B cell (primary cell): ENCODE measurements around the gene NME3. TPM values are rescaled to one million over a fixed set of nuclear protein-coding genes. Genes with fewer than 3 reads are reported as not detected.

Source experiments
- ATAC-seq: fragments of 200-7000 bp; cut with Tn5 transposase; one replicate; pipeline ENCODE4 v1.10.0; 2021; ENCODE audit warnings: low read depth, mild to moderate bottlenecking, moderate number of reproducible peaks, moderate library complexity
- CTCF ChIA-PET: fragments of 350-600 bp; sonication (Branson Sonifier 250); formaldehyde crosslinking; loops from one replicate; lab custom pipeline; 2021; ENCODE audit warnings: antibody characterized with exemption, inconsistent platforms; lab: Charles Lee
- POLR2A ChIA-PET: fragments of 350-600 bp; sonication (Branson Sonifier 250); formaldehyde crosslinking; loops from one replicate; lab custom pipeline; 2021; ENCODE audit warnings: antibody characterized with exemption; lab: Charles Lee
- DNase-seq: peaks from one replicate; pipeline ENCODE4 v3.0.0; 2013
- H2AFZ ChIP-seq: 2 replicates; pipeline ENCODE4 v1.6.1; 2012; ENCODE audit warnings: mild to moderate bottlenecking, low read depth, low read length; ENCODE audit not compliant: insufficient read depth, poor library complexity, severe bottlenecking
- H3K27ac ChIP-seq, 2 donors: 1 replicate in 1 of 2; 2 replicates in 1 of 2; pipeline ENCODE4 v1.5.1; 2012 to 2013; ENCODE audit warnings: low read length in 2 of 2, mild to moderate bottlenecking in 2 of 2, moderate library complexity in 1 of 2
- H3K27me3 ChIP-seq, 4 experiments: fragments of 200-600 bp in 1 of 4; sonication (generic) in 1 of 4; replicated peaks in 1 of 4; 1 replicate in 2 of 4; 2 replicates in 2 of 4; pipeline versions ENCODE4 v1.6.1 to v1.7.0; 2013 to 2016; ENCODE audit warnings: low read length in 3 of 4, mild to moderate bottlenecking in 2 of 4, mixed read lengths in 1 of 4, moderate library complexity in 1 of 4; ENCODE audit not compliant: insufficient read depth in 4 of 4, control insufficient read depth in 3 of 4; ENCODE audit errors: control extremely low read depth in 1 of 4
- H3K36me3 ChIP-seq, 2 experiments: replicated peaks in 1 of 2; 1 replicate in 1 of 2; 2 replicates in 1 of 2; pipeline versions ENCODE4 v1.6.1 to v1.7.1; 2013; ENCODE audit warnings: low read length in 1 of 2; ENCODE audit not compliant: insufficient read depth in 2 of 2, control insufficient read depth in 1 of 2; ENCODE audit errors: control extremely low read depth in 1 of 2, extremely low read depth in 1 of 2
- H3K4me1 ChIP-seq, 2 donors: fragments of 200-600 bp in 1 of 2; sonication (generic) in 1 of 2; 1 replicate in 1 of 2; 2 replicates in 1 of 2; pipeline versions ENCODE4 v1.5.1 to v1.6.1; 2013 to 2017; ENCODE audit warnings: low read length in 2 of 2; ENCODE audit not compliant: control insufficient read depth in 2 of 2, insufficient read depth in 2 of 2
- H3K4me2 ChIP-seq: replicated peaks from 2 replicates; pipeline ENCODE3; 2012; ENCODE audit warnings: mild to moderate bottlenecking, low read depth, low read length; ENCODE audit not compliant: poor library complexity, severe bottlenecking
- H3K4me3 ChIP-seq, 5 experiments: fragments of 200-600 bp in 1 of 5; sonication (generic) in 1 of 5; 1 replicate in 3 of 5; 2 replicates in 2 of 5; pipeline versions ENCODE4 v1.5.1 to v1.7.0; 2011 to 2016; ENCODE audit warnings: low read length in 4 of 5, mild to moderate bottlenecking in 4 of 5, low read depth in 2 of 5, control low read depth in 1 of 5, moderate library complexity in 1 of 5; ENCODE audit not compliant: insufficient read depth in 1 of 5; ENCODE audit errors: control extremely low read depth in 1 of 5, extremely low read depth in 1 of 5
- H3K79me2 ChIP-seq: fragments of 200-600 bp; sonication (generic); one replicate; pipeline ENCODE4 v1.6.0; 2016; ENCODE audit warnings: low read length; ENCODE audit not compliant: control insufficient read depth, insufficient read depth
- H3K9ac ChIP-seq: fragments of 200-600 bp; sonication (generic); 2 replicates; pipeline ENCODE4 v1.6.1; 2017; ENCODE audit warnings: mild to moderate bottlenecking, low read length, moderate library complexity
- H3K9me3 ChIP-seq, 3 donors: one replicate each; pipeline versions ENCODE4 v1.6.1 to v1.7.1; 2013; ENCODE audit warnings: low read length in 2 of 3; ENCODE audit not compliant: control insufficient read depth in 2 of 3, insufficient read depth in 1 of 3; ENCODE audit errors: control extremely low read depth in 1 of 3
- H4K20me1 ChIP-seq: 2 replicates; pipeline ENCODE4 v1.6.0; 2012; ENCODE audit warnings: mild to moderate bottlenecking, low read length; ENCODE audit not compliant: insufficient read depth, control insufficient read depth, poor library complexity, severe bottlenecking
- H3K27ac Mint-ChIP-seq: one replicate; pipeline ENCODE4 v1.8.0; 2021; ENCODE audit warnings: mixed read lengths
- H3K27me3 Mint-ChIP-seq: one replicate; pipeline ENCODE4 v1.8.0; 2021; ENCODE audit warnings: mixed read lengths
- H3K4me1 Mint-ChIP-seq: one replicate; pipeline ENCODE4 v1.8.0; 2021; ENCODE audit warnings: mixed read lengths
- H3K4me3 Mint-ChIP-seq: one replicate; pipeline ENCODE4 v1.8.0; 2021; ENCODE audit warnings: mixed read lengths
- H3K9me3 Mint-ChIP-seq: one replicate; pipeline ENCODE4 v1.8.0; 2022; ENCODE audit warnings: mixed read lengths; ENCODE audit not compliant: insufficient read depth
- EZH2 ChIP-seq: IDR thresholded peaks from 2 replicates; pipeline ENCODE4 v1.6.1; 2012; ENCODE audit warnings: borderline replicate concordance, low read depth, mild to moderate bottlenecking, moderate library complexity, low read length; ENCODE audit not compliant: insufficient read depth, poor library complexity, severe bottlenecking
- WGBS: methylation state at CpG from one replicate; pipeline ENCODE4 v1.1.5; 2013; ENCODE audit warnings: missing lambda C conversion rate; ENCODE audit not compliant: insufficient coverage; 5-methylcytosine and 5-hydroxymethylcytosine counted together
- intact Hi-C: fragments of 100-400 bp; cut with micrococcal nuclease; formaldehyde crosslinking; loops from one replicate; pipeline ENCODE4 v1.10.0; 2022
- polyA plus RNA-seq: library from polyadenylated mRNA; depleted of rRNA; stranded (reverse); fragments of >200 nt; gene quantifications from 2 replicates; pipeline ENCODE4 v1.2.3, GENCODE V29; 2012
- total RNA-seq, 2 donors: library from RNA; stranded (reverse); fragments of 120-200 nt in 1 of 2; gene quantifications; 1 replicate in 1 of 2; 2 replicates in 1 of 2; pipeline versions ENCODE4 v1.2.3 to v1.2.4, GENCODE V29; 2013 to 2022
- TF ChIP-seq, protein P1 (sequence below): fragments of 200-600 bp; IDR thresholded peaks from one replicate; pipeline ENCODE4 v1.8.0; 2022; ENCODE audit warnings: antibody characterized with exemption, mild to moderate bottlenecking

NME3 gene
- total and polyA plus RNA-seq, 2 donors (not counting 1 experiment from before 2014, with no cell fraction given): 63.2 to 150 TPM

GRCh38 chr16:1740781-1741490 is 30.4 kb downstream of the NME3 start:
- no peak for ATAC-seq
- Histone ChIP-seq H4K20me1 (peaks cover 61% of the 10 kb centered on the region), H3K27ac (no peak overlapping the region), H3K4me2 (no peak overlapping the region), H3K4me3 (no peak overlapping the region), H3K27me3 (no peaks in the 10 kb centered on the region), H3K9ac (no peak overlapping the region), H3K79me2 (peaks cover 50% of the 10 kb centered on the region), H3K9me3 (peaks cover 0 to 37% (median 0%) of the 10 kb centered on the region in 3 donors), H3K4me1 (no peaks in the 10 kb centered on the region), H2AFZ (no peak overlapping the region), H3K36me3 (peaks cover 0 to 38% of the 10 kb centered on the region in 2 experiments)
- DNase-seq: no peak
- Mint-ChIP-seq H3K9me3 (no peaks in the 10 kb centered on the region), H3K4me1 (no peaks in the 10 kb centered on the region), H3K4me3 (no peak overlapping the region), H3K27me3 (no peaks in the 10 kb centered on the region), H3K27ac (no peak overlapping the region)
- CTCF ChIA-PET: no interaction called here
- intact Hi-C loops: no loop called here
- TF ChIP-seq EZH2: no peak
- WGBS: 99% methylated on average over 25 of the region's 30 CpGs
- POLR2A ChIA-PET: no interaction called here

- POLR2A ChIA-PET: no interaction called here
- no peaks in the 10 kb centered on the region for H3K27me3 ChIP-seq
- peaks cover 61% of the 10 kb centered on the region for H4K20me1 ChIP-seq
- WGBS: 98% methylated on average over 33 of the region's 33 CpGs
- H3K4me3 ChIP-seq: no peak overlapping the region
- no peaks in the 10 kb centered on the region for H3K9me3 Mint-ChIP-seq
- DNase-seq (no peak), ATAC-seq (no peak)
- no peak overlapping the region for H3K27ac ChIP-seq
- CTCF ChIA-PET: no interaction called here
- H3K4me3 Mint-ChIP-seq: no peak overlapping the region
- peaks cover 0 to 42% (median 0%) of the 10 kb centered on the region in 3 donors for H3K9me3 ChIP-seq
- peaks cover 49% of the 10 kb centered on the region for H3K79me2 ChIP-seq
- H2AFZ ChIP-seq: no peak overlapping the region
- H3K27me3 Mint-ChIP-seq: no peaks in the 10 kb centered on the region
- H3K36me3 ChIP-seq: peaks cover 0 to 31% of the 10 kb centered on the region in 2 experiments
- no peak overlapping the region for H3K9ac ChIP-seq
- H3K27ac Mint-ChIP-seq: no peak overlapping the region
- TF ChIP-seq, protein P1, sequence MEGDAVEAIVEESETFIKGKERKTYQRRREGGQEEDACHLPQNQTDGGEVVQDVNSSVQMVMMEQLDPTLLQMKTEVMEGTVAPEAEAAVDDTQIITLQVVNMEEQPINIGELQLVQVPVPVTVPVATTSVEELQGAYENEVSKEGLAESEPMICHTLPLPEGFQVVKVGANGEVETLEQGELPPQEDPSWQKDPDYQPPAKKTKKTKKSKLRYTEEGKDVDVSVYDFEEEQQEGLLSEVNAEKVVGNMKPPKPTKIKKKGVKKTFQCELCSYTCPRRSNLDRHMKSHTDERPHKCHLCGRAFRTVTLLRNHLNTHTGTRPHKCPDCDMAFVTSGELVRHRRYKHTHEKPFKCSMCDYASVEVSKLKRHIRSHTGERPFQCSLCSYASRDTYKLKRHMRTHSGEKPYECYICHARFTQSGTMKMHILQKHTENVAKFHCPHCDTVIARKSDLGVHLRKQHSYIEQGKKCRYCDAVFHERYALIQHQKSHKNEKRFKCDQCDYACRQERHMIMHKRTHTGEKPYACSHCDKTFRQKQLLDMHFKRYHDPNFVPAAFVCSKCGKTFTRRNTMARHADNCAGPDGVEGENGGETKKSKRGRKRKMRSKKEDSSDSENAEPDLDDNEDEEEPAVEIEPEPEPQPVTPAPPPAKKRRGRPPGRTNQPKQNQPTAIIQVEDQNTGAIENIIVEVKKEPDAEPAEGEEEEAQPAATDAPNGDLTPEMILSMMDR: no peak
- TF ChIP-seq EZH2: no peak
- intact Hi-C loops: no loop called here
- no peak overlapping the region for H3K4me2 ChIP-seq
- no peaks in the 10 kb centered on the region for H3K4me1 Mint-ChIP-seq
- no peaks in the 10 kb centered on the region for H3K4me1 ChIP-seq
These were observed 31.1 kb downstream of the NME3 start for GRCh38 chr16:1740234-1740633.
